GOT3 (cell line): ENCODE measurements around the gene THADA.

Experiments
- DNase-seq: peaks from one replicate; lab custom pipeline; 2025; ENCODE audit warnings: mixed read lengths; lab: John Stamatoyannopoulos, UW

Gene THADA

DNA sequence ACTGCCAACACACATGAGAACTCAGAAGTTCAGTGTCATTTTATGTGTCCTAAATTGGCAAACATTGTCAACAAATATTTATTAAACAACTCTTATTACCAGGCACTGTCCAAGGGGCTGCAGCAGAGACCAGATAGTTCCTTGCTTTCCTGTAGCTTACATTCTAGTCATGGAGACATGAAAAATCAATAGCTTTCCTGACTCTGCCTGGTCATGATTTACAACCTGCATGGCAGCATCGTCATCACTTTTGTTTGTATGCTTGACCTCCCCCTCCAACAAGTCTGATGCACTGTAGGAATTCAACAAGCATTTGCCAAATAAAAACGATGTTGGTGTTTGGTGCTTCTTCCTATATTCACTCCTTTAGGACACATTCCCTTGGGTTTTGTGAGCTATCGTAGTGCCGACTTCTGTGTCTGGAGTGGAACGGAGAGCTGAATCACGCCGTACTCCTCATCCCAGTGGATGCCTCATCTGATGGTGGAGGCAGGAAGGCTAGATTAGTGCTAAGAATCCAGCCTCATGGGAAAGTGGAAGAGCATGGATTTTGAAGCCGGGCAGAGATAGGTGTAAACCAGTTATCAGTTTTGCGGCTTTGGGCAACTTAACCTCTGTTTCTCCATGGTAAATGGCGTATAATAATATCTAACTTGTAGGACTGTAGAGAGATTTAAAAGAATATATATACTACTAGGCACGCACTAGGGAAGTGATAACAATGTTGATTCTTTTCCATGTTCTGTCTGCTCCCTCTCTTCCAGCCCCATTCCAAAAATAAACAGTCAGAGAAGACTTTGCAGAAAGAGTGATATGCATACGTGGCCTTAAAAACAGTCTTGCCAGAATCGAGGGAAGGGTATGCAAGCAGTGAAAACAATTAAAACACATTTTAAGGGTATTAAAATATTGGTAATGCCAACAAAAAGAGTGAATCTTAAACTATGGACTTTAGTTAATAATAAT is 249.0 kb downstream of the THADA start:
- DNase-seq: no peak

DNA sequence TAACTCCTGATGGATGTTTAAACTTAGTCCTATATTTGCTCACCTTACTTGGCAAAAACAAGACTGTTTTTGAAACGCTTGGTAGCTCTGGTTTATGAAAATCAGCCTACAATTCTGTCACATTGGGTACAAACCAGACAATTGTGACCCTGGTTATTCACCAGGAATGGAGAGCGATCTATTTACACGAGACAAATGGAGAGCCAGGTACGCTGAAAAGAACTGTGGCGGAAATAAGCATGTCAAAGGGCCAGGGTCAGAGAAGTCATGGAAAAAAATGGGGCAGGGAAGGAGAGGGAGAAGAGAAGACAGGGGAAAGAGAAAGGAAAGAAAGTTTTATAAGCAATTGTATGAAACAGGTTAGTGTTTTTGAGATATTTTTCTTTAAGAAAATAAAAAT is 250.0 kb downstream of the THADA start:
- DNase-seq: no peak

DNA sequence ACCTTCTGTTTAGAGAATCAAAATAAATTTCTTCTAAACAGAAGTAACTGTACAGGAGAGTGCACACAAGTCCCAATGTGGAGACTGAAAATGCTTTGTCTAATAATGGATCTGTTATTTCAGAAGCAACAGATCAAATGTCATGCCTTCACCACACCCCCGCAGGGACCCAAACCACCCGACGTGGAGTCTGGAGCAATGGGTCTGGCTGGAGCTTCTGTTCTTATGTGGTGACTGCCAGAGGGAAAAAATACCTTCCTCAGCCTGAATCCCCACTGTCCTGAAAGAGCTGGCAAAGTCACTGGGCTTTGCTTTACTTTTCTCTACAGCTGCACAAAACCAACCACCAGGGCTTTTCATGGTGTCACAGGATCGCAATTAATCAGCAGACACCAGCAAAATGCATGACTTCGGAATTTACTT is 250.4 kb downstream of the THADA start:
- DNase-seq: no peak

- no peak for DNase-seq
Measured at GRCh38 chr2:43344868-43345373, 250.9 kb downstream of the THADA start.

DNA sequence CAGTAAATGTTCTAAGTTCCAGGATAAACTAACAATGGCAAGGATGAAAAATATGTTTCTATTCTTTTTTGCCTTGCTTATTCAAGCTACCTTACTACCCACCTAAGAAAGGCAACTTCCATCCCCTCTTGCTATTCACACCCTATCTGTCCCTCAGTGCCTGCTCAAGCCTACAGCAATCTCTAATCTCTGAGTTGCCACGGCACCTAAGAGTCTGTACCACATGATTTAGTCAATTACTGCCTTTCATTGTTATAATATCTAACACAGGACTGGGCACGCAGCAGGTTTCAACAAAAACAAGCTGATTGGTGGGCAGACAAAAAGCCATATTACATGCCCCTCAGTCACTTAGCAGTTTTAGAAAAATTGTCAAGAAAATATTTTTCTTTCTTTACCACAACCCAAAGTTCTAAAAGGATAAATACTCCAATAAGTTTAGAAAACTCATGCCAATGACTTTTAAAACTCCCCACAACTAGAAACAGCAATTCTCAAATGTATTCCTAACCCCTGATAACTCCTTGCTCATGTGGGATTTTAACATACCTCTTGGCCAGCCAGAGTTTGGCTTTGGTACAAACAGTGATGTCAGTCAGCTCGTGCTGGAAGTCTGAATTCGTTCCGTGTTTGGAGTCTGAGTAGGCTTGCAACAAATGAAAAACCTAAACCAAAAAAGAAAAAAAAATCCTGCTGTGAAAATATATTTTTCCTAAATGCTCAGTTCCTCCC is 252.1 kb downstream of the THADA start:
- no peak for DNase-seq

DNA sequence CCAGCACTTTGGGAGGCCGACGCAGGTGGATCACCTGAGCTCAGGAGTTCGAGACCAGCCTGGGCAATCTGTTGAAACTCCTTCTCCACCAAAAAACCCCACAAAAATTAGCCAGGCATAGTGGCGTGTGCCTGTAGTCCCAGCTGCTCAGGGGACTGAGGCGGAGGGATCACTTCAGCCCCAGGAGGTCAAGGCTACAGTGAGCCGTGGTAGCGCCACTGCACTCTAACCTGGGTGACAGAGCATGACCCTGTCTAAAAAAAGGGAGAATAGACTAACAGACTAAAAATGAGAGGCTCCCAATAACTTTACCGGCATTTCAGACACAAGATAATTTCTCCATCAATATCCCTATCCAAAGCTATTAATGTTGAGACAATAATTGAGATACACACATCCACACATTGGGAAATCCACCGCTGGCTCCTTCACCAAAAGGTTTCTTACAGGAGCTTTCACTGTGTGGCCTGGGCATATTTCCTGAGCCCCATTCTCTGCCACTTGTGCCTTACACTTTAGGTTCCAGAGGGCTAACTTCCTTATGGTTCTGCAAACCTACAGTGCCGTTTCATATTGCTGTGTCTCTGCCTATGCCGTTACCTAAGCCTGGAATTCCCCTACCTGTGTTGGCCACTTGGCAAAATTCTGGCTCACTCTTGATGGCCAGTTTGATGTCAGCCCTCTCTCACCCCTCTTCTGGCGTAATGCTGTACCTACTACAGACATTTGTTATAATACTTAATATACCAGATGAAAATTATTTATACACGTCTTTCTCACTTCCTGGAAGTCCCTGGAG is 253.7 kb downstream of the THADA start:
- no peak for DNase-seq

DNA sequence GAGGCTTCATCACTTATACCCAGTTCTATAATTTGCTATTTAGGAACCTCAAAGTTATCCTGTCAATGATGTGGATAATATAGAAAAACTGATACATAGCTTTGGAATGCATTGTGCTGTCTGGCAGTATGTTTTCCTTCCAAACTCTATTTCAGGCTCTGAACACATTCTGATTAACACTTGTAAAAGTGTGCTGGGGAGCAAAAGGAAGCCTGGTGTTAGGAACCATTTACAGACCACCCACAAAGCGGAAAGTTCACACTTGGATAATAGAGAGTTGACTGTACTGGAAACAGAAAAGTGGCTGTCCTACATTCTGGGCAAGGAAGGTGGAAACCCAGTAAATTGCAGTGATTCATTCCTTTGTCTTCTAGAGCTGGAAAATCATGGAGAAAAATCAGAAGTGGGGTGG is 254.9 kb downstream of the THADA start:
- no peak for DNase-seq

DNA sequence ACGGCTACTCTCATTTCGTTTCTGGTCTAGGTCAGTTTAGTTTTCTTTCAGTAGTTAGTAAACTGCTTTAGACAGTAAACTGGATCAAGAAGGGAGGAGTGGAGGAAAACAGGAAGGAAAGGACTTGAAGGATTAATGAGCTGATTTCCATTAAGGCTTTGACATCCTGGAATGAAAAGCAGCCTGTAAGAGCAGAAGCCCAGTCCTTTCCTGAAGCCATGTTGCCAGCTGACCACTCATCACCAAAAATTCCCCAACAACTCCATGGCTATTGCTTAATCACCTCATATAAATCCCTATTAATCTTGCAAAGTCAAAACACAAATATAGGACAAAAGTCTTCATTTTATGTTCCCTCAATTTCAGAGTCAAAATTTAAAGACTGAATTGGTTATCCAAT is 255.8 kb downstream of the THADA start:
- DNase-seq: no peak

GRCh38 chr2:43333656-43334144 is 262.1 kb downstream of the THADA start:
- no peak for DNase-seq

DNA sequence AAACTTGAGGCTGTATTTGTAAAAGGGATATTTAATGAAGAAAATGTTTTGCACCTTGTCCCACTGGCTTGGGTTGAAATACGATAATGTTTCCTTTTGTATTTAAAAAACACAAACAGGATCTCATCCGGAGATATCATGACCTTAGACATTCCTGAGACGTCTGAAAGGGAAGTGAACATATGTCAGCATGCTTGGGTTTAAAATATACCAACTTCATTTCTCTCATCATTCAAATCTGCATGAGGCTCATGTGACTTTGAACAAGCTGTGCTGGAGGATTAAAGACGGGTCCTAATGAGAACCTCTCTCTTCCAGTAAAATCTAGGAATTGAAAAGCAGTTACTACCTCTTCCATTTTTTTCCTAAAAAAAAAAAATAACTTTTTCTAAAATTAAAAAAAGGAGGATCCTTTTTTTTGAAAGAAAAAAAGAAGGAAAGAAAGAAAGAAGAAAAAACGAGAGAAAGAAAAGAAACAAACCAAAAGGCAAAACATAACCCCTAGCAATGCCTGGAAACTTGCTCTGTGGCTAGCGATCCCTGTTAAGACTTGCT is 262.7 kb downstream of the THADA start:
- DNase-seq: no peak

DNA sequence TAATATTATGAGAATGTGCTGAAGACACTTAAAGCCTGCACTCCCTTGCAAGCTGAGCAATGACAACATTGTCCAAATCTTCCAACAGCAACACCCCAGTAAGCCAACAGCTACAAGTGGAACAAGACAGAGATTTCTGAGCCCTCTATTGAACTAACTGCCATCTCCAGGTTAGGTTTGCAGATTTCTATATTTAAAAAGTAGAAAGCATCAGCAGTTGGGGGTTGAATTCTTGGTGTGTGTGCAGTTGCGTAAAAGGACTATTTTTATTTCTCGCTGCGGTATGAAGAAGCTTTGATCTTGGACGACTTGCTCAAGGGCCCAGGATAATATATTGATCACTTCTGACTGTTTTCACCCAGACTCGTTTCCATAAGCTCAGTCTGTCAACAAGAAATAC is 263.2 kb downstream of the THADA start:
- no peak for DNase-seq

DNA sequence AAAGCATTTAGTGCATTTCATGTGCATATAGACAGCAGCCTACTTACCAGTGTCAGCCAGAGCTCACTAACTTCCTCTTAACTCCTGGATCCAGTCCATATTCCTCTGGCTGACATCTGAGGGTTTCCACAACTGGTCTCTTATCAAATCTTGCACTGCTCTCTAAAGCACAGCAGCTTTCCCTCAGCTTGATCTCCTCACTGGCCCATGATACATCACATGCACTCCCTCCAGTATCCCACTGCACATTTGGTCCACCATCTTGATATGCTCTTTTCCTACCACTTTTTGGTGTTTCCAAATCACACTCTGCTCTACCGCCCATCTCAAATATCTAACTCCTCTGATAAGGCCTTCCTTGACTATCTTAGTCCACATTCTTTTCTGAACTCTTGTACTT is 264.4 kb downstream of the THADA start:
- DNase-seq: no peak

GRCh38 chr2:43329637-43330036 is 266.2 kb downstream of the THADA start:
- no peak for DNase-seq

- no peak for DNase-seq
Measured at GRCh38 chr2:43328832-43329231, 267.0 kb downstream of the THADA start.

GRCh38 chr2:43328133-43328532 is 267.7 kb downstream of the THADA start:
- no peak for DNase-seq

GRCh38 chr2:43327119-43327518 is 268.7 kb downstream of the THADA start:
- DNase-seq: no peak

DNA sequence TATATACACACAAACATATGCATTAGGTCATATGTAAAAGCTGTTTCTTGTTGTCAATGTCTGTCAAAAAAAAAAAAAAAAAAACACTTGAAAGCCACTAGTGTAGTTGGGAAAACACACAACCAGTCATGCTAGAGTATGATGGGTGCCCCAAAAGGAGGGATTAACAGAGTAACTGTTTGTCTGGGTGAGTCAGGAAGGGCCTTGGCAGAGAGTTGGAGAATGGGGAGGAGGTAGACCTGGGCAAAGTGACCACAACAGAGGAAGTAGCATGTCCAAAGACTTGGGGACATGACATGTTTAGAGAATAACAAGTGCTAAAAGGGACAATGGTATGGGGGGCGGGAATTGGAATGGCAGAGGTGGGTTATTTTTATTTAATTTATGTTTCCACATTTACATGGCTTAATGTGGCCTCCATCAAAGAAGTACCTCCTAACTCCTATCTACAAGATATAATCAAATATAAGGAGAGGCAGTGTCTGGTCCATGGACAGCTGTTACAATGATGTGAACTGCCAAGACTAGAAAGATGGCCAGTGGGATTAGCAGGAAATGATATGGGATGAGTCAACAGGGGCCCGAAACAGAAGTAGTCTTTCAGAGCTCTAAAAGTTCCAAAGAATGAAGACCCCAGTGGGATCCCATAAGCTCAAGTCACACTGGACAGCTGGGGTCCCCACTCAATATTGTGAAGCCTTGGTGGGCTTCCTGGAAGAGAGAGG is 269.6 kb downstream of the THADA start:
- DNase-seq: no peak

GRCh38 chr2:43325107-43325811 is 270.6 kb downstream of the THADA start:
- no peak for DNase-seq

GRCh38 chr2:43324259-43325106 is 271.4 kb downstream of the THADA start:
- no peak for DNase-seq
